Measurements from ENCODE around the gene MAD1L1.

- TF ChIP-seq POLR2A (IDR thresholded peaks at IDR 0.05) (no peak), POLR2AphosphoS5 (IDR thresholded peaks at IDR 0.05) (peak in 2 of 3 donors; percentile 12 to 33)
Observed at GRCh38 chr7:2281541-2281940, 48.8 kb upstream of the MAD1L1 start.
